ENCODE data around the gene MCU. TPM values are rescaled to one million over a fixed set of nuclear protein-coding genes. Genes with fewer than 3 reads are reported as not detected.
A peak's percentile ranks its signal among the peaks of the same experiment; 100 is the strongest.

The MCU gene
- total and polyA plus RNA-seq, 2 experiments from 2014 or later, result 31.6 to 41.7 TPM

DNA sequence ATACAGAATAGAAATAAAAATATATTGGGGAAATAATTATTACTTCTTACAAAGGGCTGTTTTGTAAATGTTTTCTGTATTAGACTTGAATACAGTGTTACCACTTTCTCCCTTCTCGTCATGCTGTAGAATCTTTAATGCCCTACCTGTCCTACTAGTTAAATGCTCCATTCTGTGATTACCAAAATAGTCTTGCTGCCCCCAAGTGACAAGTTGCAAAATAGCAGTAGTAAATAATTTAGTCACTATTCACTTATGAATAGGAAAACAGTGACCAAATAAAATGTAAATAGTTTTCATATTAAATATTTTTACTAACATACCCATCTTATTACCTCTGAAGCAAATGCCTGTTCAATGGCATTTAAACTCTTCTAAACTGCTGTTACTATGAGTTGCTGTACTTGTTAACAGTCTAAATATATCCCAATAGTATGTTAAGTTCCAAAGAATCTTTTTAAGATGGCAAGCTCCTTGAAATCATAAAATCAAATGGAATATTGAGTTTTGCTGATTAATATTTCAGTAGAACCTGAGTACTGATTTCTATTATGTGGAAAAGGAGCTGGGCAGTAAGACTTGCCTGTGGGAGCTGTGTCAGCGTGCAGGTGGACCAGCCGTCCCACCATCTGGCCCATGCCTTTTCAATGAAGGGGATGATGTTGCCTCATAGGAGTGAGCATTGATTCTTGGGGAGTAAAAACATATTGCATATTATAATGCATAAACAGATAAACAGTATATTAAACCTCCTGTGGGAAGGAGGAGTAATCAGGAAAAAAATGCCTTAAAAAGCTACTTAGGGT lies 183.5 kb downstream of the MCU start:
- no peak overlapping the region for H3K4me3 ChIP-seq
- H3K79me2 ChIP-seq, result no peaks in the 10 kb centered on the region
- peak; percentile 31 for DNase-seq (ENCODE audit: low spot score)
- H3K27ac ChIP-seq, result no peak overlapping the region
- no peaks in the 10 kb centered on the region for H3K9me3 ChIP-seq (ENCODE audit: low read depth)
- no peak overlapping the region for H3K4me2 ChIP-seq
- WGBS (ENCODE audit: low lambda C conversion rate, missing lambda C conversion rate), result 79% methylated on average over 3 of the region's 3 CpGs
- no peaks in the 10 kb centered on the region for H3K36me3 ChIP-seq (replicated peaks; ENCODE audit: insufficient read depth, low read depth)
- no peak overlapping the region for H2AFZ ChIP-seq
- no peaks in the 10 kb centered on the region for H3K4me1 ChIP-seq (ENCODE audit: insufficient read depth)
- H3K27me3 ChIP-seq, result no peaks in the 10 kb centered on the region
- TF ChIP-seq CTCF (IDR thresholded peaks at IDR 0.05; ENCODE audit: poor library complexity) (peak; percentile 63), EZH2 (IDR thresholded peaks at IDR 0.05; ENCODE audit: borderline replicate concordance) (no peak)
- H4K20me1 ChIP-seq (ENCODE audit: insufficient read depth, poor library complexity, severe bottlenecking), result no peaks in the 10 kb centered on the region
- no peaks in the 10 kb centered on the region for H3K9me2 ChIP-seq (replicated peaks; ENCODE audit: insufficient read depth)

GRCh38 chr10:72879245-72879644 lies 187.3 kb downstream of the MCU start:
- Histone ChIP-seq H3K27me3 (no peaks in the 10 kb centered on the region), H3K79me2 (no peaks in the 10 kb centered on the region), H3K27ac (no peak overlapping the region), H4K20me1 (ENCODE audit: insufficient read depth, poor library complexity, severe bottlenecking) (no peaks in the 10 kb centered on the region), H3K9me2 (replicated peaks; ENCODE audit: insufficient read depth) (no peaks in the 10 kb centered on the region), H3K4me3 (no peak overlapping the region), H3K4me1 (ENCODE audit: insufficient read depth) (no peaks in the 10 kb centered on the region), H3K4me2 (no peak overlapping the region), H2AFZ (no peak overlapping the region), H3K36me3 (replicated peaks; ENCODE audit: insufficient read depth, low read depth) (no peaks in the 10 kb centered on the region), H3K9me3 (ENCODE audit: low read depth) (no peaks in the 10 kb centered on the region)
- no peak for DNase-seq (ENCODE audit: low spot score)
- TF ChIP-seq CTCF (IDR thresholded peaks at IDR 0.05; ENCODE audit: poor library complexity), result no peak
- WGBS (ENCODE audit: low lambda C conversion rate, missing lambda C conversion rate), result 100% methylated on average over 2 of the region's 2 CpGs

- Histone ChIP-seq H3K27ac (no peak overlapping the region), H3K4me1 (ENCODE audit: insufficient read depth) (no peaks in the 10 kb centered on the region), H3K27me3 (no peaks in the 10 kb centered on the region), H3K4me2 (no peak overlapping the region), H3K9me2 (replicated peaks; ENCODE audit: insufficient read depth) (no peaks in the 10 kb centered on the region), H2AFZ (no peak overlapping the region), H3K4me3 (no peak overlapping the region), H3K9me3 (ENCODE audit: low read depth) (no peaks in the 10 kb centered on the region), H4K20me1 (ENCODE audit: insufficient read depth, poor library complexity, severe bottlenecking) (no peaks in the 10 kb centered on the region), H3K36me3 (replicated peaks; ENCODE audit: insufficient read depth, low read depth) (no peaks in the 10 kb centered on the region), H3K79me2 (no peaks in the 10 kb centered on the region)
- DNase-seq (ENCODE audit: low spot score), result no peak
- no peak for TF ChIP-seq EZH2 (IDR thresholded peaks at IDR 0.05; ENCODE audit: borderline replicate concordance)
- TF ChIP-seq CTCF (IDR thresholded peaks at IDR 0.05; ENCODE audit: poor library complexity), result no peak
- TF ChIP-seq EZH2phosphoT487 (IDR thresholded peaks at IDR 0.05; ENCODE audit: low read depth, severe bottlenecking, unreplicated experiment), result no peak
- WGBS (ENCODE audit: low lambda C conversion rate, missing lambda C conversion rate), result 98% methylated on average over 2 of the region's 2 CpGs
Measured at GRCh38 chr10:72881291-72881690, 189.3 kb downstream of the MCU start.
